Common myeloid progenitor, CD34-positive (primary cell): Measurements from ENCODE around the gene TMEM233.

Experiments
- CTCF ChIA-PET: fragments of 350-600 bp; sonication (Branson Sonifier 250); formaldehyde crosslinking; loops from one replicate; lab custom pipeline; 2021; ENCODE audit warnings: antibody characterized with exemption; lab: Charles Lee
- POLR2A ChIA-PET: fragments of 350-600 bp; sonication (Branson Sonifier 250); formaldehyde crosslinking; loops from one replicate; lab custom pipeline; 2021; ENCODE audit warnings: antibody characterized with exemption; lab: Charles Lee
- DNase-seq, 3 donors: peaks; one replicate each; pipeline versions ENCODE4 v3.0.0 to v3.0.0-alpha.2; 2013
- H3K27ac ChIP-seq, 2 experiments: 1 replicate in 1 of 2; 2 replicates in 1 of 2; pipeline ENCODE4 v1.7.0; 2013; ENCODE audit warnings: inconsistent platforms in 2 of 2, low read length in 2 of 2, mild to moderate bottlenecking in 2 of 2, low read depth in 1 of 2, moderate library complexity in 1 of 2; ENCODE audit not compliant: severe bottlenecking in 2 of 2, insufficient read depth in 1 of 2, poor library complexity in 1 of 2
- H3K27me3 ChIP-seq, 5 experiments: replicated peaks in 2 of 5; 1 replicate in 3 of 5; 2 replicates in 2 of 5; pipeline versions ENCODE4 v1.6.1 to v1.7.0; 2013; ENCODE audit warnings: low read length in 4 of 5, mild to moderate bottlenecking in 2 of 5, moderate library complexity in 2 of 5, inconsistent platforms in 1 of 5; ENCODE audit not compliant: insufficient read depth in 5 of 5, control insufficient read depth in 4 of 5
- H3K36me3 ChIP-seq, 4 experiments: 1 replicate in 2 of 4; 2 replicates in 2 of 4; pipeline versions ENCODE4 v1.6.1 to v1.7.0; 2013; ENCODE audit warnings: low read length in 3 of 4, control low read depth in 1 of 4, mild to moderate bottlenecking in 1 of 4; ENCODE audit not compliant: control insufficient read depth in 4 of 4, insufficient read depth in 4 of 4
- H3K4me1 ChIP-seq, 4 experiments: 1 replicate in 3 of 4; 2 replicates in 1 of 4; pipeline versions ENCODE4 v1.6.1 to v1.7.1; 2013; ENCODE audit warnings: low read length in 3 of 4, mild to moderate bottlenecking in 3 of 4, control low read depth in 1 of 4, inconsistent platforms in 1 of 4, moderate library complexity in 1 of 4; ENCODE audit not compliant: control insufficient read depth in 4 of 4, insufficient read depth in 4 of 4; ENCODE audit errors: control extremely low read depth in 1 of 4
- H3K4me3 ChIP-seq, 7 experiments: 1 replicate in 4 of 7; 2 replicates in 3 of 7; pipeline versions ENCODE4 v1.5.1 to v1.7.0; 2013; ENCODE audit warnings: mild to moderate bottlenecking in 7 of 7, low read length in 6 of 7, moderate library complexity in 6 of 7, inconsistent platforms in 2 of 7, low read depth in 2 of 7, control low read depth in 1 of 7; ENCODE audit not compliant: insufficient read depth in 4 of 7, control insufficient read depth in 1 of 7; ENCODE audit errors: extremely low read depth in 1 of 7
- H3K9me3 ChIP-seq, 5 experiments: 1 replicate in 4 of 5; 2 replicates in 1 of 5; pipeline versions ENCODE4 v1.6.1 to v1.7.1; 2013; ENCODE audit warnings: low read length in 4 of 5, mild to moderate bottlenecking in 2 of 5, inconsistent platforms in 1 of 5, low read depth in 1 of 5, moderate library complexity in 1 of 5; ENCODE audit not compliant: control insufficient read depth in 4 of 5, insufficient read depth in 2 of 5; ENCODE audit errors: control extremely low read depth in 1 of 5
- WGBS: methylation state at CpG from one replicate; pipeline ENCODE4 v1.1.5; 2013; ENCODE audit not compliant: insufficient coverage; 5-methylcytosine and 5-hydroxymethylcytosine counted together

The TMEM233 gene

GRCh38 chr12:119665164-119665929 lies 71.8 kb downstream of the TMEM233 start:
- Histone ChIP-seq H3K36me3 (peaks cover 0 to 4% (median 1%) of the 10 kb centered on the region in 4 experiments), H3K4me1 (peaks cover 20 to 33% (median 23%) of the 10 kb centered on the region in 4 experiments), H3K4me3 (peak overlapping the region in 1 of 7 experiments; percentile 84), H3K9me3 (no peaks in the 10 kb centered on the region), H3K27me3 (no peaks in the 10 kb centered on the region), H3K27ac (peak overlapping the region in 1 of 2 experiments; percentile 80)
- 85% methylated on average over 4 of the region's 4 CpGs for WGBS
- POLR2A ChIA-PET: no interaction called here
- peak; percentile 79 to 93 (median 83) for DNase-seq
- CTCF ChIA-PET: interaction anchor here (0.6 to 2.1 kb wide), 8 partner anchors 10 to 34 kb away, joined by 3 to 7 read pairs (median 4); no protein-coding TSS in a partner anchor

GRCh38 chr12:119666226-119666795 lies 72.7 kb downstream of the TMEM233 start:
- CTCF ChIA-PET: interaction anchor here (1.5 to 2.1 kb wide), 3 partner anchors 9 to 13 kb away, joined by 3 to 7 read pairs (median 4); no protein-coding TSS in a partner anchor
- peak in 2 of 3 donors; percentile 41 to 52 for DNase-seq
- POLR2A ChIA-PET: interaction anchor here (0.7 kb wide), 1 partner anchor 1255 kb away, joined by 3 read pairs; no protein-coding TSS in a partner anchor
- peak overlapping the region in 1 of 2 experiments; percentile 80 for H3K27ac ChIP-seq
- no peaks in the 10 kb centered on the region for H3K9me3 ChIP-seq
- peaks cover 0 to 11% (median 4%) of the 10 kb centered on the region in 4 experiments for H3K36me3 ChIP-seq
- H3K4me3 ChIP-seq: peak overlapping the region in 6 of 7 experiments; percentile 83 to 97 (median 93)
- WGBS: no CpG with 5 or more reads among the region's 2 CpGs
- H3K27me3 ChIP-seq: no peaks in the 10 kb centered on the region
- peaks cover 20 to 33% (median 23%) of the 10 kb centered on the region in 4 experiments for H3K4me1 ChIP-seq

GRCh38 chr12:119666900-119667576 lies 73.5 kb downstream of the TMEM233 start:
- 0% methylated on average over 3 of the region's 9 CpGs for WGBS

GRCh38 chr12:119667577-119668323 lies 74.2 kb downstream of the TMEM233 start, which contains the start of gene PRKAB1:
TSS of gene PRKAB1 (plus strand) at chr12:119668133. CDS start at chr12:119668245, 112 bp downstream.
- ChIA-PET CTCF (interaction anchor here (1.0 to 2.0 kb wide), 4 partner anchors 9 to 223 kb away, joined by 3 to 6 read pairs (median 6); no protein-coding TSS in a partner anchor), POLR2A (no interaction called here)
- Histone ChIP-seq H3K4me1 (peaks cover 20 to 33% (median 23%) of the 10 kb centered on the region in 4 experiments), H3K27me3 (no peaks in the 10 kb centered on the region), H3K9me3 (no peaks in the 10 kb centered on the region), H3K27ac (peak within 1 kb of the TSS; percentile 74 to 93), H3K36me3 (peaks cover 2 to 22% (median 15%) of the 10 kb centered on the region in 4 experiments), H3K4me3 (peak within 1 kb of the TSS; percentile 83 to 97 (median 95))
- peak; percentile 98 to 99 (median 98) for DNase-seq
- WGBS: 0% methylated on average over 55 of the region's 69 CpGs

More at GRCh38 chr12:119666900-119667576, 73.5 kb downstream of the TMEM233 start:
- POLR2A ChIA-PET: no interaction called here
- DNase-seq: peak in 2 of 3 donors; percentile 35 to 51
- H3K36me3 ChIP-seq: peaks cover 0 to 15% (median 10%) of the 10 kb centered on the region in 4 experiments
- CTCF ChIA-PET: interaction anchor here (1.5 to 2.0 kb wide), 2 partner anchors 9 to 14 kb away, joined by 6 read pairs; no protein-coding TSS in a partner anchor
- H3K27ac ChIP-seq: peak overlapping the region in 1 of 2 experiments; percentile 93
- no peaks in the 10 kb centered on the region for H3K9me3 ChIP-seq
- no peaks in the 10 kb centered on the region for H3K27me3 ChIP-seq
- peaks cover 20 to 33% (median 23%) of the 10 kb centered on the region in 4 experiments for H3K4me1 ChIP-seq
- peak overlapping the region in 6 of 7 experiments; percentile 83 to 97 (median 93) for H3K4me3 ChIP-seq

- WGBS: 4% methylated on average over 14 of the region's 14 CpGs
- peak in 2 of 3 donors; percentile 50 to 66 for DNase-seq
- peaks cover 4 to 28% (median 15%) of the 10 kb centered on the region in 4 experiments for H3K36me3 ChIP-seq
- H3K4me1 ChIP-seq: peaks cover 22 to 39% (median 28%) of the 10 kb centered on the region in 4 experiments
- POLR2A ChIA-PET: no interaction called here
- H3K27me3 ChIP-seq: no peaks in the 10 kb centered on the region
- H3K4me3 ChIP-seq: peak overlapping the region; percentile 83 to 97 (median 95)
- CTCF ChIA-PET: interaction anchor here (1.0 to 2.0 kb wide), 4 partner anchors 10 to 224 kb away, joined by 3 to 6 read pairs (median 6); no protein-coding TSS in a partner anchor
- no peaks in the 10 kb centered on the region for H3K9me3 ChIP-seq
- H3K27ac ChIP-seq: peak overlapping the region; percentile 74 to 93
Measured at GRCh38 chr12:119668324-119668841, 74.8 kb downstream of the TMEM233 start.
